Keratinocyte (primary cell): ENCODE measurements around the gene CHCHD6. TPM values are rescaled to one million over a fixed set of nuclear protein-coding genes. Genes with fewer than 3 reads are reported as not detected.
A peak's percentile ranks its signal among the peaks of the same experiment; 100 is the strongest.

Experiments used
- DNase-seq: peaks from one replicate; pipeline ENCODE4 v3.0.0-alpha.2; 2011; ENCODE audit warnings: low read depth, missing footprints, low spot score
- FAIRE-seq: peaks from 2 replicates; lab custom pipeline; 2011; peaks lifted over from hg19 to GRCh38; lab: Jason Lieb, UNC
- H2AFZ ChIP-seq: 2 replicates; pipeline ENCODE4 v1.6.0; 2012; ENCODE audit warnings: low read length, control low read depth, inconsistent platforms; ENCODE audit not compliant: control insufficient read depth
- H3K27ac ChIP-seq: 2 replicates; pipeline ENCODE4 v1.5.1; 2011; ENCODE audit warnings: low read length; ENCODE audit not compliant: control insufficient read depth, insufficient read depth
- H3K27me3 ChIP-seq: 3 replicates; pipeline ENCODE4 v1.6.0; 2011; ENCODE audit warnings: low read length; ENCODE audit not compliant: control insufficient read depth, insufficient read depth; ENCODE audit errors: extremely low read depth
- H3K36me3 ChIP-seq, 2 experiments: 2 replicates in 1 of 2; 3 replicates in 1 of 2; pipeline ENCODE4 v1.5.1; 2011; ENCODE audit warnings: low read length in 2 of 2, mild to moderate bottlenecking in 1 of 2; ENCODE audit not compliant: control insufficient read depth in 2 of 2, insufficient read depth in 2 of 2; ENCODE audit errors: extremely low read depth in 1 of 2
- H3K4me1 ChIP-seq: 3 replicates; pipeline ENCODE4 v1.5.1; 2011; ENCODE audit warnings: low read length; ENCODE audit not compliant: control insufficient read depth, insufficient read depth; ENCODE audit errors: extremely low read depth
- H3K4me2 ChIP-seq: 3 replicates; pipeline ENCODE4 v1.6.0; 2011; ENCODE audit warnings: low read depth, low read length; ENCODE audit not compliant: control insufficient read depth, insufficient read depth; ENCODE audit errors: extremely low read depth
- H3K4me3 ChIP-seq, 3 experiments: fragments of 200-600 bp in 1 of 3; sonication (generic) in 1 of 3; 2 replicates in 2 of 3; 3 replicates in 1 of 3; pipeline ENCODE4 v1.5.1; 2011 to 2016; ENCODE audit warnings: low read length in 3 of 3, mild to moderate bottlenecking in 3 of 3, control low read depth in 2 of 3, inconsistent platforms in 1 of 3, low read depth in 1 of 3, mixed read lengths in 1 of 3, mixed run types in 1 of 3, moderate library complexity in 1 of 3; ENCODE audit not compliant: control insufficient read depth in 2 of 3, insufficient read depth in 2 of 3; ENCODE audit errors: extremely low read depth in 1 of 3
- H3K79me2 ChIP-seq: 2 replicates; pipeline ENCODE4 v1.6.0; 2012; ENCODE audit warnings: low read length; ENCODE audit not compliant: control insufficient read depth, insufficient read depth
- H3K9ac ChIP-seq: 3 replicates; pipeline ENCODE4 v1.6.0; 2011; ENCODE audit warnings: low read length; ENCODE audit not compliant: control insufficient read depth, insufficient read depth; ENCODE audit errors: extremely low read depth
- H3K9me1 ChIP-seq: 3 replicates; pipeline ENCODE4 v1.6.0; 2011; ENCODE audit warnings: low read length; ENCODE audit not compliant: control insufficient read depth, insufficient read depth; ENCODE audit errors: extremely low read depth
- H3K9me3 ChIP-seq: 2 replicates; pipeline ENCODE4 v1.5.1; 2012; ENCODE audit warnings: low read depth, low read length; ENCODE audit not compliant: control insufficient read depth
- H4K20me1 ChIP-seq: 3 replicates; pipeline ENCODE4 v1.6.0; 2011; ENCODE audit warnings: low read length; ENCODE audit not compliant: control insufficient read depth, insufficient read depth; ENCODE audit errors: extremely low read depth
- EZH2 ChIP-seq: IDR thresholded peaks from one replicate; pipeline ENCODE4 v1.6.1; 2012; ENCODE audit warnings: inconsistent platforms, mild to moderate bottlenecking, low read length, moderate library complexity
- dilution Hi-C: fragments of 300-500 bp; cut with MboI; formaldehyde crosslinking; loops from one replicate; pipeline ENCODE4 v1.7.0; 2020; ENCODE audit warnings: low sequenced_read_pairs; ENCODE audit not compliant: extremely low pct_ligation_motif_present
- polyA plus RNA-seq, 5 experiments: library from polyadenylated mRNA; depleted of rRNA in 3 of 5; stranded (reverse) in 3 of 5; stranded (forward) in 1 of 5; unstranded in 1 of 5; fragments of >200 nt; gene quantifications; 1 replicate in 1 of 5; 2 replicates in 3 of 5; 3 replicates in 1 of 5; pipeline versions ENCODE4 v1.2.1 to v1.2.3, GENCODE V29; 2011 to 2012; ENCODE audit warnings: missing spikeins in 2 of 5, low read depth in 1 of 5, low replicate concordance in 1 of 5
- TF ChIP-seq, protein P1 (sequence below), 3 experiments: IDR thresholded peaks in 1 of 3; conservative IDR thresholded peaks in 1 of 3; optimal IDR thresholded peaks in 1 of 3; 2 replicates in 2 of 3; 3 replicates in 1 of 3; pipeline versions ENCODE3 to v1.5.1; 2011; ENCODE audit warnings: low read length in 3 of 3, mild to moderate bottlenecking in 3 of 3, moderate library complexity in 2 of 3, control low read depth in 1 of 3, inconsistent platforms in 1 of 3; ENCODE audit not compliant: insufficient read depth in 2 of 3; ENCODE audit errors: extremely low read depth in 1 of 3

CHCHD6 gene
- polyA plus RNA-seq, 1 donor (not counting 4 experiments of a cell fraction or from before 2014, with no cell fraction given): 21.7 TPM

DNA sequence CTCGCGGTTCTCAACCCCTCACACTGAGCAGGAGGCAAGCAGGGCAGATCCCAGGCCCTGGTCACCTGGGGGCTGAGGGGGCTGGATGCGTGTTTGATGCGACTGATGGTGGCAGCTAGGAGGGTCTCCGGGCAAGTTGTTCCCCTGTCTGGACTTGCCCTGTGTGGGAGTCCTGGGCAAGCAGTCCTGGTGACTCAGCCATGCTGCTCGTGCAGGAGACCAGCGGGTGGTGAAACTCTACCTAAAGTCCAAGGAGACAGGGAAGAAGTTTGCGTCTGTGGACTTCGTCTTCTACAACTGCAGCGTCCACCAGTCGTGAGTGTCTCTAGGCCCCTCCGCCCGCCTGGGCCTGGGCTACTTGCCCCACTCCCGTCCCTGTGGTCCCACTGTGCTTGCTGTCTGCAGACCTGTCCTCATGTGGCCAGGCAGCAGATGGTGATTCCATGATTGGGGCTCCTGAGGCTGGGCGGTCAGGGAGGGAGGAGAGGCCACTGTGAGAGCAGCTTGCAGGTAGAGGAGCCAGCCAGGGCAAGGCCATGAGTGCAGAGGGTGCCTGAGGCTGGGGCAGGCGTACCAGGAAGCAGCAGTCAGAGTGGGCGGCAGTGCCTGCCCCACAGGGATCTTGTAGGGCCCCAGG, 301.9 kb downstream of the CHCHD6 start:
- no peak for DNase-seq
- Histone ChIP-seq H3K4me2 (peak overlapping the region; percentile 48), H3K36me3 (peaks cover 36 to 42% of the 10 kb centered on the region in 2 experiments), H3K4me3 (no peak overlapping the region), H3K9me3 (no peaks in the 10 kb centered on the region), H3K4me1 (peaks cover 16% of the 10 kb centered on the region), H4K20me1 (peaks cover 22% of the 10 kb centered on the region), H3K27ac (peak overlapping the region; percentile 54), H2AFZ (no peak overlapping the region), H3K27me3 (no peaks in the 10 kb centered on the region), H3K9ac (no peak overlapping the region), H3K79me2 (peaks cover 60% of the 10 kb centered on the region), H3K9me1 (peaks cover 9% of the 10 kb centered on the region)
- peak; percentile 96 for FAIRE-seq
- TF ChIP-seq, protein P1, sequence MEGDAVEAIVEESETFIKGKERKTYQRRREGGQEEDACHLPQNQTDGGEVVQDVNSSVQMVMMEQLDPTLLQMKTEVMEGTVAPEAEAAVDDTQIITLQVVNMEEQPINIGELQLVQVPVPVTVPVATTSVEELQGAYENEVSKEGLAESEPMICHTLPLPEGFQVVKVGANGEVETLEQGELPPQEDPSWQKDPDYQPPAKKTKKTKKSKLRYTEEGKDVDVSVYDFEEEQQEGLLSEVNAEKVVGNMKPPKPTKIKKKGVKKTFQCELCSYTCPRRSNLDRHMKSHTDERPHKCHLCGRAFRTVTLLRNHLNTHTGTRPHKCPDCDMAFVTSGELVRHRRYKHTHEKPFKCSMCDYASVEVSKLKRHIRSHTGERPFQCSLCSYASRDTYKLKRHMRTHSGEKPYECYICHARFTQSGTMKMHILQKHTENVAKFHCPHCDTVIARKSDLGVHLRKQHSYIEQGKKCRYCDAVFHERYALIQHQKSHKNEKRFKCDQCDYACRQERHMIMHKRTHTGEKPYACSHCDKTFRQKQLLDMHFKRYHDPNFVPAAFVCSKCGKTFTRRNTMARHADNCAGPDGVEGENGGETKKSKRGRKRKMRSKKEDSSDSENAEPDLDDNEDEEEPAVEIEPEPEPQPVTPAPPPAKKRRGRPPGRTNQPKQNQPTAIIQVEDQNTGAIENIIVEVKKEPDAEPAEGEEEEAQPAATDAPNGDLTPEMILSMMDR (optimal IDR thresholded peaks at IDR 0.05 in 1 of 3, IDR thresholded peaks at IDR 0.05 in 1 of 3, conservative IDR thresholded peaks at IDR 0.05 in 1 of 3; ENCODE audit: extremely low read depth in 1 of 3, insufficient read depth in 2 of 3, low read length in 3 of 3): no peak
- no peak for TF ChIP-seq EZH2
- dilution Hi-C loops: no loop called here

DNA sequence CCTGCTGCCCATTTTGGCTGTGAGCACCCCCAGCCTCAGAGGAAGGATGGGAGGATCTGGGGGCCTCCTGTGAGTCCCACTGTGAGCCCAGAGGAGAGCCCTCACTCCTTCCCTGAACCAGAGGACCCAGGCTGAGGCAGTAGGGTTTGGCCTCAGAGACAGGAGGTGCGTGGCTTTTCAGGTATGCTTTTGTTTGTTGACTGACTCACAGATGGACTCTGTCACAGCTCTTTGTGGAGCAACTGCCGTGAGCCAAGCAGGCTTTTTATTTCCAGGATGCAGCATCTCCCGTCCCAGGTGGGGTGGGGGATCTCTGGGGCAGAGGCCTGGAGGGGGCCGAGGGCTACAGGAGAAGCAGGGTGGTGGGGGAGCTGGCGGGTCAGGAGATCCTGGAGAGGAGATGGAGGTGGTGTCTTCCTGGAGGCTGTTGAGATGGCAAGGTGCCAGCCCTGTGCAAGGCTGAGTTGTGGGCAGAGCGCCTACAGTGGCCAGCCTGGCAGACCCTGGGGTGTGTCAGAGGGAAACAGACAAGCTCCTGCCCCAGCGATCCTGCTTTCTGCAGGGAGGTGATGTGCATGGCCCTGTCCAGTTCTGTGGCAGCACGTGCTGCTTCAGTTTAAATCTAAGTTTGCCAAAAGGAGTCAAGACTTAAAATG, 302.9 kb downstream of the CHCHD6 start:
- H3K36me3 ChIP-seq: peaks cover 42 to 48% of the 10 kb centered on the region in 2 experiments
- no peak overlapping the region for H3K4me2 ChIP-seq
- H3K27me3 ChIP-seq: no peaks in the 10 kb centered on the region
- H3K9me3 ChIP-seq: no peaks in the 10 kb centered on the region
- peaks cover 11% of the 10 kb centered on the region for H3K4me1 ChIP-seq
- H3K9ac ChIP-seq: no peak overlapping the region
- no peak overlapping the region for H3K4me3 ChIP-seq
- dilution Hi-C loops: no loop called here
- FAIRE-seq: no peak
- H3K79me2 ChIP-seq: peaks cover 51% of the 10 kb centered on the region
- H2AFZ ChIP-seq: no peak overlapping the region
- no peak overlapping the region for H3K27ac ChIP-seq
- H4K20me1 ChIP-seq: peaks cover 19% of the 10 kb centered on the region
- DNase-seq: no peak
- TF ChIP-seq EZH2: no peak
- TF ChIP-seq, protein P1 (optimal IDR thresholded peaks at IDR 0.05 in 1 of 3, IDR thresholded peaks at IDR 0.05 in 1 of 3, conservative IDR thresholded peaks at IDR 0.05 in 1 of 3; ENCODE audit: extremely low read depth in 1 of 3, insufficient read depth in 2 of 3, low read length in 3 of 3): no peak
- peaks cover 9% of the 10 kb centered on the region for H3K9me1 ChIP-seq
